Cardiac septum (tissue), 1 donor: ENCODE results near the gene C6orf141. TPM values are rescaled to one million over a fixed set of nuclear protein-coding genes. Genes with fewer than 3 reads are reported as not detected.

Experiments
- DNase-seq: peaks from one replicate; pipeline ENCODE4 v3.0.0-alpha.2; 2020; ENCODE audit warnings: low spot score
- intact Hi-C: fragments of 100-400 bp; cut with DNase I; formaldehyde crosslinking; loops from one replicate; pipeline ENCODE4 v1.14.0; 2022
- long read RNA-seq: library from polyadenylated mRNA; unstranded; transcript quantifications from one replicate; pipeline ENCODE4 v2.0.0, GENCODE V29; 2021
- total RNA-seq: library from RNA; stranded (reverse); fragmentation: NEBNext Ultra II Directional; extraction: Animal tissue kit (Norgen Biotek cat#: 25700); gene quantifications from one replicate; pipeline ENCODE4 v1.2.1, GENCODE V29; 2021
- donor health status: DM: no; HTN: no; CAD: no.

C6orf141 gene
- total RNA-seq = 0.38 TPM
- long read RNA-seq = 0 reads

GRCh38 chr6:49550492-49551077 is at the start of gene C6orf141:
TSS of gene C6orf141 (plus strand) at chr6:49550668. CDS start at chr6:49550793, 125 bp downstream.
- intact Hi-C loops = no loop called here
- no peak for DNase-seq

DNA sequence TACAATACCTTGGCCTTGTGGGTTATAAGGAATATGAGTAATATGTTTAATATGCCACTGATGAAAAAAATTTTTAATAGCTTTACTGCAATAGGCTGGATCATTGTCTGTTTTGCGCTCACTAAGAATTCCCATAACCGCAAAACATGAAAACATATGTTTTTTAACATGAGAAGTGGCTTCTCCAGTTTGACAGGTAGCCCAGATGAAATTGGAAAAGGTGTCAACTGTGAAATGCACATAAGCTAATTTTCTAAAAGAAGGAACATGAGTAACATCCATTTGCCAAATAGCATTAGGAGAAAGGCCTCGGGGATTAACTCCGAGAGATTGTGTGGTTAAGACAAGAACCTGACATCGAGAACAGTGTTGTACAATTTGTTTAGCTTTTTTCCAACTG is 45.8 kb upstream of the C6orf141 start:
- DNase-seq = no peak
- intact Hi-C loops = no loop called here

- intact Hi-C loops = no loop called here
- DNase-seq = no peak
These were observed 43.8 kb upstream of the C6orf141 start for GRCh38 chr6:49506569-49507111.

- intact Hi-C loops = no loop called here
- no peak for DNase-seq
These were observed 41.1 kb upstream of the C6orf141 start for GRCh38 chr6:49509342-49509741.

DNA sequence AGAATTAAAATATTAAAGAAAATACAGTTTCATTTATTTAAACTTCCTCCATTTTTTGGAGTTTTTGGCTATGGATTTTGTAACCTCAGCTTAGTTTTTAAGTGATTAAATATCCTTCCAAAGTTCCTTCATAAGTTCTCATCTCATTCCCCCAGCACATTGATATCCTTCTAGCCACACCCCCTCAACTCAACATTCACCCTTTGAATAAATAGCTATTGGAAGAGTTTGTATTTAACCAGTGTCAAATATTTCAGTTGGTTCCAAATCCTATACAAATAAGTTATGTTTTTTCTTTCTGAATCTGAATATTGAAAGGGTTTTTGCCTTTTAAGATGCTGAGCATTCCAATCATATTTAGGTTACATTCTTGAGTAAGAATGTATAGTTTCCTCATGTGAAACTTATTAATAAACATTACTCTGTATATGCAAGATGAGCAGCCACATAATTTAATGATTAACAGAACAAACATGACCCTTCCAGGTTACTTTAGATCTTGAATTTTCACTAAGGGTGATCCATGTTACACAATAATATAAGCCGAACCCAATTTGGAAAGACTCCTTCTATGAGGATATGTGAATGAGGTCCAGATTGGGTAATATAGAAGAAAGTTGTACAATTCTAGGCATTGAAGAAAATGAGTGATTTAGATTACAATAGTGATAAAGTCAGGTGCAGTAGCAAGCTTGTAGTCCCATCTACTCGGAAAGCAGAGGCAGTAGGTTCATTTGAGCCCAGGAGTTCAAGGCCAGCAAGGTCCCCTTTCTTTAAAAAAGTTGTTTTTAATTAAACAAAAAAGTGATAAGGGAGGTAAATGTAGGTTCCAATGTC is 37.1 kb upstream of the C6orf141 start:
- intact Hi-C loops = no loop called here
- DNase-seq = no peak

DNA sequence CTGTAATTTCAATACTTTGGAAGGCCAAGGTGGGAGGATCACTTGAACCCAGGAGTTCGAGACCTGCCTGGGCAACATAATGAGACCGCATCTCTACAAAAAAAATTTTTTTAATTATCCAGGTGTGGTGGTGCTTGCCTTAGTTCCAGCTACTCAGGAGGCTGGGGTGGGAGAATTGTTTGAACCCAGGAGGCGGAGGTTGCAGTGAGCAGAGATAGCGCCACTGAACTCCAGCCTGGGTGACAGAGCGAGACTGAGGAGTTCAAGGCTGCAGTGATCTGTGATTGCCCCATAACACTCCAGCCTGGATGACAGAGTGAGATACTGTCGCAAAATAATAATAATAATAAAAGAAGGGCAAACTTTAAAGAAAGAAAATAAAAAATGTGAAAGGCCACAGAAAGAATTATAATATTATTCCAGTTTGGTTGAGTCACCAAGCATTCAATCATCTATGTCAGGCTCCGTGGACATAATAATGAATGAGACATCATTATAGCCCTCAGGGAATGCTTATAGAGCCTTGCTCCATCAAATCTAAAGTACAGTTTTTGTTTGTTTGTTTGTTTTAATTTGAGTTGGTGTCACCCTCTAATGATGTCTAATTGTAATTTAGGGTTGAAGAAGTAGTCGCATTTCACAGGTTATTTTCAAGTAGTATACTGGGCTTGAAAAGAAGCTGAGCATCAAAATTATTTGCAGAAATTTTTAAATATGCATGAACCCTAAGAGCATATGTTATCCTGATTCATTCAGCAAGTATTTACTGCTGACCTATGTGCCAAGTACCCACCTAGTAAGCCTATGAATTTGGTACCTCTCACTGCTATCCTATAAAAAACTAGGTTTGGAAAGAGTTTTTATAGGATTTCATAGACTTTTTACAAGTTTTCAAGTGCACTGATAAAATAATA is 35.6 kb upstream of the C6orf141 start:
- intact Hi-C loops = no loop called here
- no peak for DNase-seq

DNA sequence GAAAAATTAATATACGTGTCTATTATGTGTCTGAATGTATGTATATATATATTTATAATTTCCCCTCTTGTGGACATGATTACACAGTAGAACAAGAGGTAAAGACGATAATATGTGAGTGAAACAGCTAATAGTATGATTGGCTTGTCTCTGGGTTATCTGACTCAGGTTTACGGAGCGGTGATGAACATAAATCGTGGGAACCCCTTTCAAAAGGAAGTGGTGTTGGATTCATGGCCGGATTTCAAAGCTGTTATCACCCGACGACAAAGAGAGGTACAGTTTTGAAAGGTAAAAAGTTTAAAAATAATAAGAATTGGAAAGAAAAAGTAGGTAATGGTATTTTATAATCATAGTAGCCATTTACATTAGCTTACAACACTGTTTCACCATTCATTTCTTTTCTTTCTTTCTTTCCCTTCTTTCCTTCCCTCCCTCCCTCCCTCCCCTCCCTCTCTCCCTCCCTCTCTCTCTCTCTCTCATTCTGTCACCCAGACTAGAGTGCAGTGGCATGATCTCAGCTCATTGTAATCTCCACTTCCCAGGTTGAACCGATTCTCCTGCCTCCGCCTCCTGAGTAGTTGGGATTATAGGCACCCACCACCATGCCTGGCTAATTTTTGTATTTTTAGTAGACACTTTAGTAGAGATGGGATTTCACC is 34.9 kb upstream of the C6orf141 start:
- DNase-seq = no peak
- intact Hi-C loops = no loop called here

GRCh38 chr6:49516147-49516505 is 34.3 kb upstream of the C6orf141 start:
- no peak for DNase-seq
- intact Hi-C loops = no loop called here

GRCh38 chr6:49517919-49518318 is 32.5 kb upstream of the C6orf141 start:
- DNase-seq = no peak
- intact Hi-C loops = no loop called here

- intact Hi-C loops = no loop called here
- DNase-seq = no peak
These were observed 30.8 kb upstream of the C6orf141 start for GRCh38 chr6:49519660-49520059.

DNA sequence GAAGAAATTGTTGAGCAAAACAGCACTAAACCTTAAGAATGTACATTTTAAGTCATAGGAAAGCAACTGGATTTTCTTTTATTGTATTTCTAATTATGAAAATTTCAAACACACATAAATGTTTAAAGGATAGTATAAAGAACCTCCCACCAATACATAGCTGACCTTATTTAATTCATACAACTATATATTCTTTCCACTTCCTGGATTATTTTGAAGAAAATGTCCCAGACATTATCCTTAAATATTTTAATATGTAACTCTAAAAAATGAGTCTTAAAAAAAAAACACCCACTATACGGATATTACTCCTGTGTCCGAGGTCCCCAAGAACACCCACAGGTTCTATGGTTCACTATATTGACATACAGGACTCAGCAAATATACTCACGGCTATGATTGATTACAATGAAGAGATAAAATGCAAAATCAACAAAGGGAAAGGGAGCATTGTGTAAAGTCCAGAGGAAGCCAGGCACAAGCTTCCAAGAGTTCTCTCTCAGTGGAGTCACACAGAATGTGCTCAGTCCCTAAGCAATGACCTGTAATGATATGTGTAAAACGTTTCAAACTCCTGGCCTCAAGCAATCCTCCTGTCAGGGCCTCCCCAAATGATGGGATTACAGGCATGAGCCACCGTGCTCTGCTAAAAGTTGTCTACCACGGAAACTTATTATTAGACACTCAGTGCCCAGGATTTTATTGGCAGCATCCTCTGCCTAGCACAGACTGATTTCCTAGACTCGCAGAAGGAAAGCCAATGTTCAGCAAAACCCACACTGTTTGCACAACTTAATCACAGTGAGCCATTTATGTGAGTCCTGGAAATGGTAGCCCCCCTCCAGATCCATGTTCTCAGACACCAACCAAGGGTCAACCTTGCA is 27.5 kb upstream of the C6orf141 start:
- intact Hi-C loops = no loop called here
- no peak for DNase-seq

DNA sequence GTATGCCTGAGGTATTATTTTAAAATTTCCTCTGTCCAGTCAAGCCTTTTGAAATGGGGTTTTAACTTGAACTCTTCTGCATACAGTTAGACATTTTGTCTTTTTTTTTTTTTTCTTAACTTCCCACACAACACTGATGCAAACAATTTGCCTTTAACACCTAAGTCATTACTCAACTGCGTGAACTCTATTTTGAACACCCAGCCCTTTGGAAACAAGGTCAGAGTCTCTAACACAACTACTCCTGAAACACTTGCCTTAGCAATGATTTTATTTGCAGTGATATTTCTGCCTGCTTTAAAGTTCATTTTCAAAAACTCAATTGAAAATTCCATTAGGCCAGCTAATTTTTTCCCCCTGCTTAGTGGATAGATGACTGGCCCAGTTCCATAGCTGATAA is 26.6 kb upstream of the C6orf141 start:
- no peak for DNase-seq
- intact Hi-C loops = no loop called here

DNA sequence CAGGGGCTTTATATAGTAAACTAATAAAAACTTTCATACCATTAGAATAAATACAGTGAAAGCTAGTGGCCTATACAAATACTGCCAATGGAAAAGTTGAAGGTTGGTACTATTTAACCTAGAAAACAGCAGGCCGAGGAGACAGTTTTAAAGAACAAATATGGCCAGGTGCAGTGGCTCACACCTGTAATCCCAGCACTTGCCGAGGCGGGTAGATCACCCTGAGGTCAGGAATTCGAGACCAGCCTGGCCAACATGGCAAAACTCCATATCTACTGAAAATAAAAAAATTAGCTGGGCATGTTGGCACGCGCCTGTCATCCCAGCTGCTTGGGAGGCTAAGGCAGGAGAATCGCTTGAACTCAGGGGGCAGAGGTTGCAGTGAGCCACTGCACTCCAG is 25.9 kb upstream of the C6orf141 start:
- intact Hi-C loops = no loop called here

GRCh38 chr6:49526598-49526997 is 23.9 kb upstream of the C6orf141 start:
- DNase-seq = no peak
- intact Hi-C loops = no loop called here

More for the DNA sequence above, 25.9 kb upstream of the C6orf141 start:
- no peak for DNase-seq

- intact Hi-C loops = no loop called here
- no peak for DNase-seq
These were observed 23.1 kb upstream of the C6orf141 start for GRCh38 chr6:49527320-49527719.

GRCh38 chr6:49528571-49528970 is 21.9 kb upstream of the C6orf141 start:
- intact Hi-C loops = no loop called here

DNA sequence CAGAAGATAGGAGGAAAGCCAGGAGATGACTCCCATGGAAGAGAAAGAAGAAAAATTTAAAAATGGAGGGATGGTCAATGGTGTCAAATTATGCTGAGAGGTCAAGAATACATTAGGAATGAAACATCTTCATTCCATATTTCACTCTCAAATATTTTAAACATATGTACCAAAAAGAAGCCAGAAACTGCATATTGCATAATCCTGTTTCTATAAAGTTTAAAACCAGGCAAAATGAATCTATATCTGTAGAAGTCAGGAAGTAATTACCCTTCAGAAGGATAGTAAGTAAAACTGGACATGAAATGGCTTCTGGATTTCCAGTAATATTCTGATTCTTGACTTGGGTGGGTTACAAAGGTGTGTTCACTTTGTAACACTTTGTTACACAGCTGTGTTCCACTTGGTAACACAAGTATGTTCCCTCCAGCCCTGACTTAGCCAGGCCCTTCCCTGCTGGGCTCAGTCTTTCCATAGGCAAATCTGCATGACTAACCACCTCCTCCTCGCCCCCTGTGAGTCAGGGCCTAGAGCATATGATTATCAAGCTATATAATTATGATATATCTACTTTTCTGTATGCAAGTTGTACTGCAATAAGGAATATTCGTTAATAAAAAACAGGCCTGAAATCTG is 20.2 kb upstream of the C6orf141 start:
- intact Hi-C loops = no loop called here
- no peak for DNase-seq

More at GRCh38 chr6:49528571-49528970, 21.9 kb upstream of the C6orf141 start:
- no peak for DNase-seq
